H9 (cell line): ENCODE results near the gene PFKL. TPM values are rescaled to one million over a fixed set of nuclear protein-coding genes. Genes with fewer than 3 reads are reported as not detected.

ENCODE experiments used
- DNase-seq: peaks from one replicate; pipeline ENCODE4 v3.0.0-alpha.2; 2017
- H2AFZ ChIP-seq: one replicate; pipeline ENCODE4 v1.6.1; 2013; ENCODE audit warnings: mild to moderate bottlenecking, low read length, control low read depth, moderate library complexity
- H2AK5ac ChIP-seq: 2 replicates; pipeline ENCODE4 v1.6.1; 2013; ENCODE audit warnings: low read length, control low read depth, mixed read lengths; ENCODE audit not compliant: insufficient read length
- H2BK120ac ChIP-seq: one replicate; pipeline ENCODE4 v1.6.1; 2013; ENCODE audit warnings: low read depth, mild to moderate bottlenecking, low read length, control low read depth, inconsistent platforms; ENCODE audit not compliant: poor library complexity, severe bottlenecking
- H2BK12ac ChIP-seq: 2 replicates; pipeline ENCODE4 v1.6.1; 2013; ENCODE audit warnings: low read length, control low read depth, mixed read lengths, low read depth; ENCODE audit not compliant: insufficient read length
- H2BK15ac ChIP-seq: 2 replicates; pipeline ENCODE4 v1.6.1; 2013; ENCODE audit warnings: low read depth, low read length, control low read depth
- H2BK20ac ChIP-seq: one replicate; pipeline ENCODE4 v1.6.1; 2013; ENCODE audit warnings: low read depth, mild to moderate bottlenecking, low read length, control low read depth, inconsistent platforms; ENCODE audit not compliant: poor library complexity, severe bottlenecking
- H2BK5ac ChIP-seq: 2 replicates; pipeline ENCODE4 v1.6.1; 2013; ENCODE audit warnings: low read length, control low read depth, mixed read lengths; ENCODE audit not compliant: insufficient read length
- H3K14ac ChIP-seq: 2 replicates; pipeline ENCODE4 v1.6.1; 2013; ENCODE audit warnings: low read length, control low read depth; ENCODE audit not compliant: insufficient read depth
- H3K18ac ChIP-seq: 2 replicates; pipeline ENCODE4 v1.6.1; 2013; ENCODE audit warnings: low read depth, mild to moderate bottlenecking, mixed read lengths, low read length, control low read depth; ENCODE audit not compliant: insufficient read length
- H3K23ac ChIP-seq: 2 replicates; pipeline ENCODE4 v1.6.1; 2013; ENCODE audit warnings: low read length, control low read depth, mixed read lengths, low read depth; ENCODE audit not compliant: insufficient read length
- H3K23me2 ChIP-seq: 2 replicates; pipeline ENCODE4 v1.6.1; 2013; ENCODE audit warnings: low read depth, mild to moderate bottlenecking, mixed read lengths, low read length, control low read depth; ENCODE audit not compliant: insufficient read length, poor library complexity, severe bottlenecking
- H3K27ac ChIP-seq: 2 replicates; pipeline ENCODE4 v1.5.1; 2013; ENCODE audit warnings: low read length, control low read depth, mixed read lengths, low read depth; ENCODE audit not compliant: insufficient read length
- H3K27me3 ChIP-seq: 2 replicates; pipeline ENCODE4 v1.6.1; 2013; ENCODE audit warnings: low read length, control low read depth, inconsistent platforms; ENCODE audit not compliant: insufficient read depth
- H3K4ac ChIP-seq: 2 replicates; pipeline ENCODE4 v1.6.1; 2013; ENCODE audit warnings: low read depth, mild to moderate bottlenecking, control low read depth, inconsistent platforms, low read length, moderate library complexity
- H3K4me1 ChIP-seq: 2 replicates; pipeline ENCODE4 v1.6.1; 2013; ENCODE audit warnings: low read length, control low read depth, inconsistent platforms; ENCODE audit not compliant: insufficient read depth
- H3K4me2 ChIP-seq: 2 replicates; pipeline ENCODE4 v1.6.1; 2013; ENCODE audit warnings: low read length, control low read depth, mixed read lengths; ENCODE audit not compliant: insufficient read length, insufficient read depth
- H3K56ac ChIP-seq: 2 replicates; pipeline ENCODE4 v1.6.1; 2013; ENCODE audit warnings: low read depth, mild to moderate bottlenecking, mixed read lengths, low read length, control low read depth; ENCODE audit not compliant: insufficient read length
- H3K79me1 ChIP-seq: 2 replicates; pipeline ENCODE4 v1.6.1; 2013; ENCODE audit warnings: low read depth, mild to moderate bottlenecking, moderate library complexity, low read length, control low read depth, inconsistent platforms; ENCODE audit not compliant: insufficient read depth, poor library complexity, severe bottlenecking
- H3K79me2 ChIP-seq: 2 replicates; pipeline ENCODE4 v1.6.1; 2013; ENCODE audit warnings: low read length, control low read depth, inconsistent platforms; ENCODE audit not compliant: insufficient read depth
- H3K9ac ChIP-seq: 2 replicates; pipeline ENCODE4 v1.6.1; 2013; ENCODE audit warnings: low read length, control low read depth, mixed read lengths; ENCODE audit not compliant: insufficient read length; ENCODE audit errors: extremely low read depth
- H3K9me3 ChIP-seq: one replicate; pipeline ENCODE4 v1.6.1; 2013; ENCODE audit warnings: low read depth, low read length, inconsistent platforms; ENCODE audit not compliant: control insufficient read depth
- H3T11ph ChIP-seq: one replicate; pipeline ENCODE4 v1.6.1; 2013; ENCODE audit warnings: mild to moderate bottlenecking, low read length, control low read depth, inconsistent platforms
- H4K20me1 ChIP-seq: one replicate; pipeline ENCODE4 v1.6.1; 2013; ENCODE audit not compliant: control insufficient read depth, insufficient read length, insufficient read depth
- H4K5ac ChIP-seq: 2 replicates; pipeline ENCODE4 v1.6.1; 2013; ENCODE audit warnings: low read depth, mild to moderate bottlenecking, mixed read lengths, low read length, control low read depth; ENCODE audit not compliant: insufficient read length
- H4K8ac ChIP-seq: replicated peaks from 2 replicates; pipeline ENCODE4 v1.6.1; 2013; ENCODE audit warnings: low read length, control low read depth, mixed read lengths, low read depth; ENCODE audit not compliant: insufficient read length
- H4K91ac ChIP-seq: 2 replicates; pipeline ENCODE4 v1.6.1; 2013; ENCODE audit warnings: low read depth, mild to moderate bottlenecking, moderate library complexity, mixed read lengths, low read length, control low read depth; ENCODE audit not compliant: insufficient read length
- H3K27ac Mint-ChIP-seq, 3 experiments: 2 replicates in 2 of 3; 3 replicates in 1 of 3; pipeline ENCODE4 v1.8.0; 2020 to 2021; ENCODE audit warnings: mixed read lengths in 3 of 3, mild to moderate bottlenecking in 1 of 3, moderate library complexity in 1 of 3
- H3K27me3 Mint-ChIP-seq: 2 replicates; pipeline ENCODE4 v1.8.0; 2021; ENCODE audit warnings: low read depth, mild to moderate bottlenecking, moderate library complexity, mixed read lengths
- H3K36me3 Mint-ChIP-seq, 3 experiments: 2 replicates in 2 of 3; 3 replicates in 1 of 3; pipeline ENCODE4 v1.8.0; 2020 to 2021; ENCODE audit warnings: low read depth in 3 of 3, mixed read lengths in 3 of 3; ENCODE audit not compliant: insufficient read depth in 1 of 3
- H3K4me1 Mint-ChIP-seq, 2 experiments: 2 replicates each; pipeline ENCODE4 v1.8.0; 2020; ENCODE audit warnings: mixed read lengths in 2 of 2
- H3K4me3 Mint-ChIP-seq, 2 experiments: 2 replicates in 1 of 2; 3 replicates in 1 of 2; pipeline ENCODE4 v1.8.0; 2020 to 2021; ENCODE audit warnings: mild to moderate bottlenecking in 2 of 2, mixed read lengths in 2 of 2, moderate library complexity in 1 of 2
- H3K9me3 Mint-ChIP-seq, 2 experiments: 2 replicates in 1 of 2; 3 replicates in 1 of 2; pipeline ENCODE4 v1.8.0; 2020; ENCODE audit warnings: mild to moderate bottlenecking in 2 of 2, mixed read lengths in 2 of 2, moderate library complexity in 1 of 2
- CTCF ChIP-seq: fragments of 200-600 bp; sonication (generic); conservative IDR thresholded peaks from 3 replicates; pipeline ENCODE4 v1.8.0; 2021; ENCODE audit warnings: antibody characterized with exemption, mild to moderate bottlenecking
- WGBS: extraction: QIAGEN DNeasy Blood & Tissue Kit; methylation state at CpG from one replicate; pipeline ENCODE4 v1.1.7; 2013; ENCODE audit warnings: missing lambda C conversion rate, low lambda C conversion rate, mixed read lengths; ENCODE audit not compliant: insufficient read length; ENCODE audit errors: extremely low coverage; 5-methylcytosine and 5-hydroxymethylcytosine counted together
- total RNA-seq: library from RNA; stranded (reverse); gene quantifications from 2 replicates; pipeline ENCODE4 v1.2.1, GENCODE V29; 2021

PFKL gene
- total RNA-seq, 1 experiment from 2014 or later, result 107 TPM

GRCh38 chr21:44317241-44317782 lies 17.5 kb downstream of the PFKL start:
- Histone ChIP-seq H2AFZ (no peak overlapping the region), H3K14ac (no peak overlapping the region), H3K4me2 (no peak overlapping the region), H2BK12ac (no peak overlapping the region), H2BK120ac (no peak overlapping the region), H3K23ac (no peak overlapping the region), H3K23me2 (no peaks in the 10 kb centered on the region), H4K5ac (no peak overlapping the region), H3K27ac (no peak overlapping the region), H2BK20ac (no peak overlapping the region), H4K91ac (no peak overlapping the region), H2BK5ac (no peak overlapping the region), H3K9ac (no peak overlapping the region), H3K79me1 (no peaks in the 10 kb centered on the region), H2BK15ac (no peak overlapping the region), H3T11ph (no peak overlapping the region), H2AK5ac (no peak overlapping the region), H3K27me3 (no peaks in the 10 kb centered on the region), H3K18ac (no peak overlapping the region), H3K79me2 (no peaks in the 10 kb centered on the region), H3K4ac (no peak overlapping the region), H3K9me3 (no peaks in the 10 kb centered on the region), H3K4me1 (no peaks in the 10 kb centered on the region), H3K56ac (no peak overlapping the region), H4K8ac (no peak overlapping the region), H4K20me1 (no peaks in the 10 kb centered on the region)
- no CpG with 5 or more reads among the region's 19 CpGs for WGBS
- Mint-ChIP-seq H3K4me3 (no peak overlapping the region), H3K9me3 (no peaks in the 10 kb centered on the region), H3K36me3 (peaks cover 3 to 16% (median 15%) of the 10 kb centered on the region in 3 experiments), H3K27me3 (no peaks in the 10 kb centered on the region), H3K27ac (peak overlapping the region in 1 of 3 experiments; percentile 61; a peak in 2 of 7 replicates), H3K4me1 (no peaks in the 10 kb centered on the region)
- DNase-seq, result no peak
- TF ChIP-seq CTCF, result no peak
